Measurements from ENCODE around the gene TMEM219.

The TMEM219 gene

DNA sequence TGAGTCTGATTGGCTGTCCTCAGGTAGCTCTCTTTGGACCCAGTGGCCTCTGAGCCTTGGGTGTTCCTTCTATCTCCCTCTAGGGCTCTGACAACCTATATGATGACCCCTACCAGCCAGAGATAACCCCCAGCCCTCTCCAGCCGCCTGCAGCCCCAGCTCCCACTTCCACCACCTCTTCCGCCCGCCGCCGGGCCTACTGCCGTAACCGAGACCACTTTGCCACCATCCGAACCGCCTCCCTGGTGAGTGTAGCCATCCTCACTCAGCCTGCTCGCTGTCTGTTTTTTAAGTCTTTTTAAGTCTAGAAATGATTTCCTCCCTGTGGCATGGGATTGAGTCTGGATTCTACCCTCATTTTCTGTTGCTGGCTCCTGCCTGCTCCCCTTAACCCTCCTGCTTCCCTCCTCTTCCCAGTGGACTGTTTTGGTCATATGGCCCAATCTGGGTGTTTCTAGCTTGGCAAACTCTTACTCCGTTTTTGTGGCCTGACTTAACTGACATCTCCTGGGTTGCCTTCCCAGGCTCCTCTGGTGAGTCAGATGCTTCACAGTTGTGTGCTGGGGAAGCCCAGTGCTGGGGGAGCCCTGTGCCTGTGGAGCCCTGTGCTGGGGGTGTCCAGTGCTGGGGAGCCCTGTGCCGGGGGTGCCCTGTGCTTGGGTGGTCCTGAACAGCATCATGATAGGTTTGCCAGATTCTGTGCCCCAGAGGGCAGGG is 21.7 kb downstream of the TMEM219 start:
- no peak for DNase-seq

- no peak for DNase-seq
These were observed 22.4 kb downstream of the TMEM219 start for GRCh38 chr16:29984137-29984763.

GRCh38 chr16:29984764-29985147 is 22.9 kb downstream of the TMEM219 start:
- DNase-seq: no peak

DNA sequence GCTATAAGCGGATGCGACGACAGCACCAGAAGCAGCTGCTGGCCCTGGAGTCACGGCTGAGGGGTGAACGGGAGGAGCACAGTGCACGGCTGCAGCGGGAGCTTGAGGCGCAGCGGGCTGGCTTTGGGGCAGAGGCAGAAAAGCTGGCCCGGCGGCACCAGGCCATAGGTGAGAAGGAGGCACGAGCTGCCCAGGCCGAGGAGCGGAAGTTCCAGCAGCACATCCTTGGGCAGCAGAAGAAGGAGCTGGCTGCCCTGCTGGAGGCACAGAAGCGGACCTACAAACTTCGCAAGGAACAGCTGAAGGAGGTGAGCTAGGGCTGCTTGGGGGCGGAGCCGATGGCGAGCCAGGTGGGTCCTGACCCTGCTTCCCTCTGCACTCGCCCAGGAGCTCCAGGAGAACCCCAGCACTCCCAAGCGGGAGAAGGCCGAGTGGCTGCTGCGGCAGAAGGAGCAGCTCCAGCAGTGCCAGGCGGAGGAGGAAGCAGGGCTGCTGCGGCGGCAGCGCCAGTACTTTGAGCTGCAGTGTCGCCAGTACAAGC is 23.5 kb downstream of the TMEM219 start:
- DNase-seq: no peak

GRCh38 chr16:29986231-29986630 is 24.4 kb downstream of the TMEM219 start:
- DNase-seq: no peak

DNA sequence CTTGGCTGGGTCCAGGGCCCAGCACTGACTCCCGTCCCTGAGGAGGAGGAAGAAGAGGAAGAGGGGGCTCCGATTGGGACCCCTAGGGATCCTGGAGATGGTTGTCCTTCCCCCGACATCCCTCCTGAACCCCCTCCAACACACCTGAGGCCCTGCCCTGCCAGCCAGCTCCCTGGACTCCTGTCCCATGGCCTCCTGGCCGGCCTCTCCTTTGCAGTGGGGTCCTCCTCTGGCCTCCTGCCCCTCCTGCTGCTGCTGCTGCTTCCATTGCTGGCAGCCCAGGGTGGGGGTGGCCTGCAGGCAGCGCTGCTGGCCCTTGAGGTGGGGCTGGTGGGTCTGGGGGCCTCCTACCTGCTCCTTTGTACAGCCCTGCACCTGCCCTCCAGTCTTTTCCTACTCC is 25.1 kb downstream of the TMEM219 start:
- no peak for DNase-seq

DNA sequence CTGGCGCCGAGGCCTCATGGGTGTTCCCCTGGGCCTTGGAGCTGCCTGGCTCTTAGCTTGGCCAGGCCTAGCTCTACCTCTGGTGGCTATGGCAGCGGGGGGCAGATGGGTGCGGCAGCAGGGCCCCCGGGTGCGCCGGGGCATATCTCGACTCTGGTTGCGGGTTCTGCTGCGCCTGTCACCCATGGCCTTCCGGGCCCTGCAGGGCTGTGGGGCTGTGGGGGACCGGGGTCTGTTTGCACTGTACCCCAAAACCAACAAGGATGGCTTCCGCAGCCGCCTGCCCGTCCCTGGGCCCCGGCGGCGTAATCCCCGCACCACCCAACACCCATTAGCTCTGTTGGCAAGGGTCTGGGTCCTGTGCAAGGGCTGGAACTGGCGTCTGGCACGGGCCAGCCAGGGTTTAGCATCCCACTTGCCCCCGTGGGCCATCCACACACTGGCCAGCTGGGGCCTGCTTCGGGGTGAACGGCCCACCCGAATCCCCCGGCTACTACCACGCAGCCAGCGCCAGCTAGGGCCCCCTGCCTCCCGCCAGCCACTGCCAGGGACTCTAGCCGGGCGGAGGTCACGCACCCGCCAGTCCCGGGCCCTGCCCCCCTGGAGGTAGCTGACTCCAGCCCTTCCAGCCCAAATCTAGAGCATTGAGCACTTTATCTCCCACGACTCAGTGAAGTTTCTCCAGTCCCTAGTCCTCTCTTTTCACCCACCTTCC is 25.6 kb downstream of the TMEM219 start:
- no peak for DNase-seq

DNA sequence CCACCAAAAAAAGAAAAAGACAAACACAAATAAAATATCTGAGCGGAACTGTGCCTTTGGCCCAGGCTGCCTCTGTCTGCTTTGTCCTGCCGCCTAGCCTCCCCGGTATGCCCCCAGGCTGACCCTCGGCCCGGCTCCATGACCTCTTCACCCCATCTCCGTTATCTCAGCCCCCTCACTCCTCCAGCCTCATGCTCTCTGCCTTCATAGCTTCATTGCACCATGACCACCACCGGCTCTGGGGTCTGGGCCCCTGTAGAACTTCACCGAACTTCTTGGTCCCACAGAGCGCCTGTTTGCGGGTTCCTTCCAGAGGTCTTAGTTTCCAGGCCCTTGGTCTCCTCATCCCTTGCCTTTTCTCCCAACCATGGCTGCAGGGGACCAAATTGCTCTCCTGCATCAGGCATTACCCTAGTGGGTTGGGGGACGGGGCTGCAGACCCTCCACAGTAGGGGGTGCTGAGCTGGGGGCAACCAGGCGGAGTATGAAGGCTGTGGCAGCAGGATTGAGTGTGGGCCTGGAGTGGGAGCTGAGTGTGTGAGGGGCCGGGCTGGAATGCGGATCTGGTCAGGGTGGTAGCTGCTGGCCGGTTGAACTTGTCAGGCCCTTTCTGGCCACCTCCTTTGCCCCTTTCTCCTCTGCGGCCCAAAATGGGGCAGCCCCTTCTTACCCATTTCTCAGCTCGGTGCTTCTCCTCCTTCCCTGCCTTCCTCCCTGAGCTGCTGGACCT is 26.6 kb downstream of the TMEM219 start:
- no peak for DNase-seq

- DNase-seq: no peak
These were observed 27.4 kb downstream of the TMEM219 start for GRCh38 chr16:29989111-29989858.

DNA sequence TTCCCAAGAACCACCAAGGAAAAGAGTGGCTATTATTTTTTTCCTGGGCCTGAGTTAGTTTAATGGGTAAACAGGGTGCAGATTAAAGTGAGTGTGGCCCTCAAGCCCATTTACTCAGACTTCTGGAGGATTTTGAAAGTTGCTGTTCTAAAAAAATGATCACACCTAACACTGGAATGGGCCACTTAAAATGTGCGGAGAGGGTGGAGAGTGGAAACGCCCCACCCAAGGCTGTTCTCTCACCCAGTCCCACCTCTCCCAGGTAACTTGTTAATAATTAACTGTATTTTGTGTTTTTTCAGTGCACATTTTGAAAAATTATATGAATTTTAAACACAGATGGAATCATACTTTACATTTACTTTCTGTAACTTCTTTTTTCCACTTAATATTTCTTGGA is 28.2 kb downstream of the TMEM219 start:
- no peak for DNase-seq

DNA sequence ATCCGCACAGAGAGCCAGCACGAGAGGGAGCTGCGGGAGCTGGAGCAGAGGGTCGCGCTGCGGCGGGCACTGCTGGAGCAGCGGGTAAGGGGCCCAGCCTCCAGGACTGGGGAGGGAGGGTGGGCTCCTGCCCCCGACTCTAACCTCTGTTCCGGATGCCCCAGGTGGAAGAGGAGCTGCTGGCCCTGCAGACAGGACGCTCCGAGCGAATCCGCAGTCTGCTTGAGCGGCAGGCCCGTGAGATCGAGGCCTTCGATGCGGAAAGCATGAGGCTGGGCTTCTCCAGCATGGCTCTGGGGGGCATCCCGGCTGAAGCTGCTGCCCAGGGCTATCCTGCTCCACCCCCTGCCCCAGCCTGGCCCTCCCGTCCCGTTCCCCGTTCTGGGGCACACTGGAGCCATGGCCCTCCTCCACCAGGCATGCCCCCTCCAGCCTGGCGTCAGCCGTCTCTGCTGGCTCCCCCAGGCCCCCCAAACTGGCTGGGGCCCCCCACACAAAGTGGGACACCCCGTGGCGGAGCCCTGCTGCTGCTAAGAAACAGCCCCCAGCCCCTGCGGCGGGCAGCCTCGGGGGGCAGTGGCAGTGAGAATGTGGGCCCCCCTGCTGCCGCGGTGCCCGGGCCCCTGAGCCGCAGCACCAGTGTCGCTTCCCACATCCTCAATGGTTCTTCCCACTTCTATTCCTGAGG is 29.1 kb downstream of the TMEM219 start:
- DNase-seq: no peak

GRCh38 chr16:29991571-29991904 is 29.7 kb downstream of the TMEM219 start:
- no peak for DNase-seq

- no peak for DNase-seq
These were observed 30.6 kb downstream of the TMEM219 start for GRCh38 chr16:29992344-29992967.

DNA sequence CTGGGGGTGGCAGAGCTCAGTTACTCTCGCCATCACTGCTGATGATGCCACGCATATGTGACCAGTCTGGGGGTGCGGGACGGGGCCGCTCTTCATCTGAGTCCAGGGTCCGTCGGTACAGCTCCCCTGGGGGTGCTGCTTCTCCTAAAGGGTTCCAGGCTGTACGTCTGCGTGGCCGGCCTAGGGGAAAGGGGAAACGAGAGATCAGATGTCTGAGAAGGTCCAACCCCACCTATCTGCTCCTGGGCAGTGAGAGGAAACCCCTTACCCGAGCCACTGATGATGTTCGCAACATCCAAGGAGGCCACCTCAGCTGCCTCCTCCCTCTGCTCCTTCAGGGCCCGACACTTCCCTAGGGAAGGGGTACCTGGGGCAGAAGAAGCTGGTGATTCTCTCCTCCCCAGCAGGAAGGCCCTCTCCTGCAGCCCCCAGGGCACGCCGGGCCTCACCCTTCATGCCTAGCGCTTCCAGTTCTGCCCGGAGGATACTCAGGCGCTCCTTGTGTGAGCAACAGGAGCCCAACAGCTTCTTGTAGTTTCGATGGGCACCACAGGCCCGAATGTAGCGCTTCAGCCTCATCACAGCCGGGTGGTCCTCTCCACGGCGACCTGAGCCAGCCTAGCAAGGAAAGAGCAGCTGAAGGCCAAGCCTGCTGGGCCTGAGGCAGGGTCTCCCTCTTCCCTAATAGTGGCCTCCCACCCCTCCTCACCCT is 31.5 kb downstream of the TMEM219 start:
- no peak for DNase-seq

DNA sequence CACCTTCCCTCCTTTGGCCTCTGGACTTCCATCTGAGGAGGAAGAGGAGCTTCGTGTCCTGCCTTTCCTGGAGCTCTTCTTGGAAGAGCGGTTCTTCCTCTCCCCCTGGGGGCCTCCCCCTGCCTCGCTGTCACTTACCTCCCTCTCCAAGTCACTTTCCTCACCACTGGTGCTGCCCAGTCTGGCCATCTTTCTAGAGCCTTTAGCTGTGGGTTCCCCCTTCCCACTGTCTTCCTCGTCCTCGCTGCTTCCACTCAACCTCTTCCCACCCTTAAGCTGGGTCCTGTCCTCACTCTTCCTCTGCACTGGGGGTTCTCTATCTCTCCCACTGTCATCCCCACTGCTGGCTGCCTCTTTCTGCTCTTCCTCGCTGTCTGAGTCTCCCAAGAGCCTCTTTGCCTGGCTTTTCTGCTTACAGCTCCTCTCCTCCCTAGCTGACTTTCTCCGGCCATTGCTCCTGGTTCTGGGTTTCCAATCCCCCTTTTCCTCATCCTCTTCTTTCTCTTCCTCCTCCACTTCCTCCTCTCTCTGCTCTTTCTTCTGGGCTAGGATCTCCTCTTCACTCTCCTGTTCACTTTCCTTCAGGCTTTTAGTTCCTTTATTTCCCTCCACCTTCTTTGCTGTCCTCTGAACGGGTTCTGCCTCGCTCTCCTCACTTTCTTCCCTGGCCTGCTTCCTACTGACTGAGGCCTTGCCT is 32.2 kb downstream of the TMEM219 start:
- DNase-seq: no peak

DNA sequence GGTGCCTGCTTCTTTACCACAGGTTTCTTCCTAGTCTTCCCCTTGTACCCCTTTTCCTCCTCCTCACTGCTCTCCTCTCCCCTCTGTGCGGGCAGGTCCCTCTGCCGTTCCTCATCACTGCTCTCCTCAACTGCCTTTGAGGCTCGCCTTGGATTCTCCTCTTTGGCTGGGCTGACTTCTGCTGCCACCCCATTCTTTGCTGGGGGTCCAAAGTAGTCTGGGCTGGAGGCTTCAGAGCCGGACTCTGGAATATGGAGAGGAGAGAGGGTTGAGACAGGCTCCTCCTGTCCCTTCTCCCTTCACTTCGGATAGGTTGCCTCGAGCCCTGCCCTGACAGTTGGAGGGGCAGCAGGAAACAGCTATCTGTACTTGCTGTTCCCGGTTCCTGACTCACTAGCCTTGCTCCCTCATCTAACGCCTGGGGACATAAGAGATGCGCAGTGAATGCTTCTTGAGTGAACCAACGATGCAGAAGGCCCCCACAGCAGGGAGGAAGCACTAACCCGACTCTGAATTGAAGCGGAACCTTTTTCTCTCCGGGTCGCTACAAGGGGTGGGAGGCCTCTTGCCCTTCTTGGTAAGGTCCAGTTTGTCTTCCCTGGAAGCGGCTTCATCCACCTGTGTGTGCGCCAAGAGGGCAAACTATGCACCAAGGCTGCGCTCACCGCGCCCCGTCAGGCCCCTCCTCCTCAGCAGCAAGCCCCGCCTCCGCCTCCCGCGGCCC is 32.9 kb downstream of the TMEM219 start:
- DNase-seq: peak in 1 of 2 experiments; percentile 63

GRCh38 chr16:29995324-29995910 is 33.5 kb downstream of the TMEM219 start, which contains the start of gene HIRIP3:
Gene HIRIP3 (minus strand): TSS chr16:29995617. CDS start chr16:29995605, 12 bp downstream.
- peak; percentile 76 for DNase-seq

DNA sequence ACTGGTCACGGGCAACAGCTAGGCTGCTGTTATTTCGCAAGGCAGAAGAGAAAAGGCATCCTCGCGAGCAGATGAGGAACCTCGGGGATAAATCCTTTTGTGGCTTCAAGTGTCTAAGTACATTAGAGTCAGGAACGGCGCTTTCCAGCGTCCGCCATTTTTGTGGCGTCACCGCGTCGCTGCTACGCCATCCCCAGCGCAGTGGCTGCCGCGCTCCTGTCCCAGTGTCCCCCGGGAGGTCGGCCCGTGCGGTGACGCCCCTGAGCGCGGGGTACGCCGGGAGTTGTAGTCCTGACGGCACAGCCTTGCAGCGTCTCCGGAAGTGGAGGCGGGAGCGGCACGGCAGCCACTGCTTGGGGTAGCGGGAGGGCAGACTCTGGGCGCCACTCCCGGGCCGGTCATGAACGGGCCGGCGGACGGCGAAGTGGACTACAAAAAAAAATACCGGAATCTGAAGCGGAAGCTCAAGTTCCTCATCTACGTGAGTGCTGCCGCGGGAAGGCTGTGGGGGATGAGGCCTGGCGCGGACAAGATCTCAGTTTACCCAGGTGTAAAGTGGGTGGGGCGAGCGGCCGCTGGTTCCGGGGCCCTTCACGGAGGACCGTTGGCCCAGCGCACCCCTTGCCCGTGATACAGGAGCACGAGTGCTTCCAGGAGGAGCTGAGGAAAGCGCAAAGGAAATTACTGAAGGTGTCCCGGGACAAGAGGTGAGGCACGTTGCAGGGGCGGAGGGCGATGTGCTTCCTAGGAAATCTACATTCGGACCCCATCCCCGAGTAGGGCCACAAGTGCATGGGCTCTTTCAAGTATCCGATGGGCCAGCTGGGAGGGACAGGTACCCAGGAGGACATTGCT is 34.3 kb downstream of the TMEM219 start, which contains the start of gene INO80E:
INO80E (plus strand) TSS at position 331 of the 855 bp plus-strand sequence; CDS start at position 401, 70 bp downstream.
- peak; percentile 99 for DNase-seq
